HFFc6 (cell line): ENCODE measurements around the gene UNKL. TPM values are rescaled to one million over a fixed set of nuclear protein-coding genes. Genes with fewer than 3 reads are reported as not detected.
A peak's percentile ranks its signal among the peaks of the same experiment; 100 is the strongest.

Experiments used
- DNase-seq: peaks from one replicate; pipeline ENCODE4 v3.0.0-alpha.2; 2018
- H3K27ac Mint-ChIP-seq: 2 replicates; pipeline ENCODE4 v1.8.0; 2020; ENCODE audit warnings: mild to moderate bottlenecking, mixed read lengths
- H3K27me3 Mint-ChIP-seq: 2 replicates; pipeline ENCODE4 v1.8.0; 2021; ENCODE audit warnings: mild to moderate bottlenecking, moderate library complexity, mixed read lengths; ENCODE audit not compliant: insufficient read depth
- H3K36me3 Mint-ChIP-seq: 2 replicates; pipeline ENCODE4 v1.8.0; 2021; ENCODE audit warnings: low read depth, mixed read lengths
- H3K4me1 Mint-ChIP-seq: 2 replicates; pipeline ENCODE4 v1.8.0; 2020; ENCODE audit warnings: low read depth, mixed read lengths
- H3K4me3 Mint-ChIP-seq: 2 replicates; pipeline ENCODE4 v1.8.0; 2020; ENCODE audit warnings: mild to moderate bottlenecking, moderate library complexity, mixed read lengths
- H3K9me3 Mint-ChIP-seq: 2 replicates; pipeline ENCODE4 v1.8.0; 2020; ENCODE audit warnings: mild to moderate bottlenecking, mixed read lengths
- CTCF ChIP-seq: fragments of 200-600 bp; sonication (generic); IDR thresholded peaks from 2 replicates; pipeline ENCODE4 v1.5.0; 2021; ENCODE audit warnings: antibody characterized with exemption, mild to moderate bottlenecking
- total RNA-seq, 6 experiments: library from RNA; stranded (reverse); fragmentation: NEBNext Ultra II Directional; extraction: Animal tissue kit (Norgen Biotek cat#: 25700); gene quantifications; 2 replicates in 1 of 6; 3 replicates in 5 of 6; pipeline ENCODE4 v1.2.3, GENCODE V29; 2021

UNKL gene
- total RNA-seq, 6 experiments from 2014 or later, result 15.0 to 22.6 (median 16.5) TPM

DNA sequence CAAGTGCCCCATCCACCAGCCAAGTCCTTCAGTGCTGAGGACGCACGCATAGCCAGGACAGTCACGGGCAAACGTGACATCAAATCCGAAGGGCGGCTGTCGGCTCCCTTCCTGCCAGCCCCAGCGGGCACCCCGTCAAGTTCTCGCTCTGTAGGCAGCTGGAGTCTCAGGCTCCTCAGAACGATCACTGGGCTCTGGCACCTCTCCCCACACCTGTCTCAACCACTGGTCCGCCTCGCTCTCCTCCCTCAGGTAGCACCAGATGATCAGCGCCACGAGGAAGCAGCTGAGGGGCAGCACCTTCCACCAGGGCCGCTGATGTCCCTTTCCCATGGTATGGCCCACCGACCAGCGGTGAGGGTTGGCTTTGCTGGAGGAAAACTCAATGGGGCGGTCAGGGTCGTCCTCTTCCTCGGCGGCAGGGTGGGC, 5.6 kb upstream of the UNKL start:
- Mint-ChIP-seq H3K9me3 (no peaks in the 10 kb centered on the region), H3K4me3 (peak overlapping the region; percentile 95), H3K4me1 (peaks cover 12% of the 10 kb centered on the region; the same call in 1 of the 2 replicates), H3K36me3 (no peaks in the 10 kb centered on the region), H3K27me3 (no peaks in the 10 kb centered on the region; the same call in 1 of the 2 replicates), H3K27ac (peak overlapping the region; percentile 97)
- TF ChIP-seq CTCF, result no peak
- DNase-seq, result no peak

DNA sequence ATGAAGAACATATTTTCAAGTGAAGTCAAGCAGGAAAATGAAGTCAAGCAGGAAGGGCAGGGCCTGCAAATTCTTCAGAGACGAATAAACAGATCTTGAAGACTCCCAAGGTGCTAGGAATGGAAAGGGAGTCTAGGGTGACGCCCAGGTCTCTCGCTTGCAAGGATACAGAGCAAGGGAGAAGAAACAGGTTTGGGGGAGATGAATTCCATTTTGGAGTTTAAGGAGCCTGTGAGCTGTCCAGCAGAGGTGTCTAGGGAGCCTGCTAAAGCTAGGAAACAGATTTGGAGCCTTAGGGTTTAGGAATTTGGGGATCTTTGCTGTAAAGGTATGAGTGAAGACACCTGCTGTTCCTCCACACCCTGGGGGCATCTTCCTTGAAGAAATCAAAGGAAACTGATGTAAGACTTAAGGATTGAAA, 2.0 kb upstream of the UNKL start:
- H3K4me3 Mint-ChIP-seq, result no peak overlapping the region
- DNase-seq, result no peak
- no peaks in the 10 kb centered on the region; the same call in 1 of the 2 replicates for H3K27me3 Mint-ChIP-seq
- no peak for TF ChIP-seq CTCF
- H3K27ac Mint-ChIP-seq, result peak overlapping the region; percentile 19
- peaks cover 12% of the 10 kb centered on the region; the same call in 1 of the 2 replicates for H3K4me1 Mint-ChIP-seq
- no peaks in the 10 kb centered on the region for H3K36me3 Mint-ChIP-seq
- no peaks in the 10 kb centered on the region for H3K9me3 Mint-ChIP-seq

GRCh38 chr16:1413684-1414531, 596 bp downstream of the UNKL start:
- peak; percentile 87 for TF ChIP-seq CTCF
- DNase-seq, result no peak
- peak overlapping the region; percentile 81 for H3K4me3 Mint-ChIP-seq
- no peaks in the 10 kb centered on the region for H3K9me3 Mint-ChIP-seq
- H3K27me3 Mint-ChIP-seq, result no peaks in the 10 kb centered on the region; the same call in none of the 2 replicates
- peaks cover 7% of the 10 kb centered on the region; the same call in 1 of the 2 replicates for H3K4me1 Mint-ChIP-seq
- no peaks in the 10 kb centered on the region for H3K36me3 Mint-ChIP-seq
- peak overlapping the region; percentile 53; the same call in 1 of the 2 replicates for H3K27ac Mint-ChIP-seq

DNA sequence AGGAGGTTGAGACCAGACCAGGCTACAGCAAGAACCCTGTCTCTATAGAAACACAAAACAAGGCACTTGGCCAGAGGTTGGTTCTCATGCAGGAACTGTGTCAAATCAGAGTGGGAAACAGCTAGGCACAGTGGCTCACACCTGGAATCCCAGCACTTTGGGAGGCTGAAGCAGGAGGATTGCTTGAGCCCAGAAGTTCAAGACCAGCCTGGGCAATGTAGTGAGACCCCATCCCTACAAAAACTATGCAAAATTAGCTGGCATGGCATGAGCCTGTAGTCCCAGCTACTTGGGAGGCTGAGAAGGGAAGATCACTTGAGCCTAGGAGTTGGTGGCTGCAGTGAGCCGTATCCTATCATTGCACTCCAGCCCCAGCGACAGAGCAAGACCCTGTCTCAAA, 1.7 kb downstream of the UNKL start:
- no peak for TF ChIP-seq CTCF
- Mint-ChIP-seq H3K4me3 (no peak overlapping the region), H3K4me1 (peaks cover 7% of the 10 kb centered on the region; the same call in 1 of the 2 replicates), H3K27me3 (no peaks in the 10 kb centered on the region; the same call in none of the 2 replicates), H3K9me3 (no peaks in the 10 kb centered on the region), H3K27ac (no peak overlapping the region), H3K36me3 (no peaks in the 10 kb centered on the region)
- no peak for DNase-seq

DNA sequence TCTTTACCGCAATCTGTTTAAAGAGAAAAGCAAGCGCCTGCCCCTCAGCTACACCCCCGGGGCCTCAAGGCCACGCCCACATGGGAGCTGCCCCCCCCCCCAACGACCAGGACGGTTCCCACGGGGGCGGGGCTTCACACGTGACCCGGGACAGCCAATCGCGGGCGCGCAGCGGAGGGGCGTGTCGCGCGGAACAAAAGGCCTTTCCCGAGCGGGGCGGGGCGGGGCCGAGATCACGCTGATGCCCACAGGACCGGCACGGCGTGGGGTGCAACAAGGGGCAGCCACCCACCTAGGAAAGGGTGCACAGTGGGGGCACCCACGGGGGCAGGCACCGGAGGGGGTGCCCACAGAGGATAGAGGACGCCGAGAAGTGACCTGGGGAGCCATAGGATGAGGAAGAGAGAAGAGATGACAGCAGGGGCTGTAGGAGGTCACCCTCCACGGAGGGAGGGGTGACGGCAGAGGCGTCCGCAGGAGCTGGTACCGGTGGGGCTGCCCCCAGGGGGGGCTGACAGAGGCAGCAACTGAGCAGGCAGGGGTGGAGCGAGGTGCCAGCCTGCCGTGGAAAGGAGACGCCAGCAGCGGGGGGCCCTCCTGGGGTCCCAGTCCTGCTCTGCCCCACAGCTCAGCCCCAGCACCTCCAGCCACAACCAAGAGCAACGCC, 6.2 kb downstream of the UNKL start:
- Mint-ChIP-seq H3K27me3 (no peaks in the 10 kb centered on the region; the same call in 1 of the 2 replicates), H3K4me3 (peak overlapping the region; percentile 89), H3K36me3 (no peaks in the 10 kb centered on the region), H3K4me1 (no peaks in the 10 kb centered on the region), H3K9me3 (no peaks in the 10 kb centered on the region), H3K27ac (peak overlapping the region; percentile 21; the same call in 1 of the 2 replicates)
- TF ChIP-seq CTCF, result no peak
- peak; percentile 82 for DNase-seq
